Measurements from ENCODE around the gene CARD19.

CARD19 gene

DNA sequence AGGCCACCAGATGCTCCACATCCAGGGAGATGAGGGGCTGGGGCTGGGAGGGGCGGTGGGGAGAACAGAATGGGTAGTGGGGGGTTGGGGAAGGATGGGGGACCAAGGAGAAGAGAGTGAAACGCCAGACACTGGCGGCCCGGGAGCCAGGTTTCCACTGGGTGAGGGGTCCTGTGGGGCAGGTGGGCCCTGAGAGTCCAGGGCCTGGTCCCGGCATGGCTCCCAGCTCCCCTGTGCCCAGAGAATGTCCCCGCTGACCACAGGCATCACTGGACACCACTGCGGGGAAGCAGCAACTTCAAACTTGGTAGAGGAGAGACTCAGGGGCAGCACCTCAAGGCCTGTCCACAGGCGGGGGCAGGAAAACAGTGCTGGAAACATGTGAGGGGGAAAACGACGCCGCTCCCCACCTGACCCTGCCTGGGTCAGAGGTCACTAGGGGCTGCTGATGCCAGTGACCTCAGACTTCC, 24.9 kb downstream of the CARD19 start:
- no peak for DNase-seq (ENCODE audit: low read depth)

DNA sequence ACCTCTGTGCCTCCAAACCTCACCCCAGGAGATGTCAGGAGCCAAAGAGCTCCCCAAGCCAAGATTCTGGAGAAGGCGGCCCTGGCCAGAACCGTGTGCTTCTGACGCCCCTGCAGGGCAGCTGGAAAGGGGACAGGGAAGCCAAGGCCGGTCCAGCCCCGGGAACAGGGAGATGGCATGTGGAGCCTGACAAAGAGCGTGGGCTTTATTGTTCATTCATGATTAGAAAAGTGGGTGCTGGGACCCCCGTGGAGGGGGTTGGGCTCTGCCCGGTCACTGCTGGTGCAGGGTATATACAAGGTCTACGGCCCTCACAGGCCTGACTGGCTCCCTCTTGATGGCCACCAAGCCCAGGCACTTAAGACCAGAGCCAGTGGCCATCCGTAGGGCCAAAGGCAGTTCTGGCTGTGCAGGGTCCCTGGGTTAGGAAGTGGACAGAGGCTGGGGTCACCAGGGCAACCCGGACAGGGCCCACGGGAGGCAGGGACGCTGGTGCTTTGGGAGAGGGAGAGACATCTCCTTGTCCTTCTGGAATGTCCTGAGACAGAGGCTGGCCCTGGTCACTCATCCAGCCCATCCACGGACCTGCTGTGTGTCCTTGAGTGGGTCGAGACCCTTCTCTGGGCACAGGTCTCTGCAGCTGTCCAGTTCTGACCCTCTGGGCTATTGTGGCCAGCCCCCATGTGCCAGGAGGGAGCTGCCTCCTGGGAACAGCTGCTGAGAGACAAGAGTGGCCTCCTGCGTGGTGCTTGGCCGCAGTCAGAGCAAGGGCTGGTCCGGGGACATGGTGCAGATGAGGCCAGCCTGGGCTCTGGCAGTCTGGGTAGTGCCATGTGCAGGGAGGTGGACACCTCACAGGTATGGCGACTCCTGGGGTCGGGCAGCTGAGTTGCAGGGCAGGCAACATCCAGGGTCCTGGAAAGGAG, 25.6 kb downstream of the CARD19 start:
- DNase-seq (ENCODE audit: low read depth): no peak

DNA sequence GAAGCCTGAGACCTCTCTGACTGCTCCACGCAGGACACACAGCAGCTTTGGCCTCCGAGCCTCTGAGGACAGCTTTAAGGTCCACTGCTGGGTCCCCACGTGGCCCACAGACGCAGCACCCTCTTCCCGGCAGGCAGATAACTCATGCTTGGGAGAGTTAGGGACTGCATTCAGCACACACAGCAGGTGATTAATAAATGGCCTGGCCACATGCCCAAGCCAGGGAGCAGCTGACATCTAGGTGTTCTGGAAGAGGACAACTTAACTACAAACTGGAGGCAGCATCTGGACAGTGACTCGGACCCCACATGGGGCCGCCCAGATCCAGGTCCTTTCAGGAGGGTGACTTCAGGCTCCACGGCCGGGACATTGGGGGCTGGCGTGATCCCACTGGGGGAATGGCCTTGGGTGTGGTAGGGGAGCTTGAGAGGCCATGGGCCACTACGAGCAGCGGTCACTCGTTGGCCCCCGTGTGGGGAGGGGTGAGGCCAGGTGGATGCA, 26.8 kb downstream of the CARD19 start:
- DNase-seq (ENCODE audit: low read depth): no peak

DNA sequence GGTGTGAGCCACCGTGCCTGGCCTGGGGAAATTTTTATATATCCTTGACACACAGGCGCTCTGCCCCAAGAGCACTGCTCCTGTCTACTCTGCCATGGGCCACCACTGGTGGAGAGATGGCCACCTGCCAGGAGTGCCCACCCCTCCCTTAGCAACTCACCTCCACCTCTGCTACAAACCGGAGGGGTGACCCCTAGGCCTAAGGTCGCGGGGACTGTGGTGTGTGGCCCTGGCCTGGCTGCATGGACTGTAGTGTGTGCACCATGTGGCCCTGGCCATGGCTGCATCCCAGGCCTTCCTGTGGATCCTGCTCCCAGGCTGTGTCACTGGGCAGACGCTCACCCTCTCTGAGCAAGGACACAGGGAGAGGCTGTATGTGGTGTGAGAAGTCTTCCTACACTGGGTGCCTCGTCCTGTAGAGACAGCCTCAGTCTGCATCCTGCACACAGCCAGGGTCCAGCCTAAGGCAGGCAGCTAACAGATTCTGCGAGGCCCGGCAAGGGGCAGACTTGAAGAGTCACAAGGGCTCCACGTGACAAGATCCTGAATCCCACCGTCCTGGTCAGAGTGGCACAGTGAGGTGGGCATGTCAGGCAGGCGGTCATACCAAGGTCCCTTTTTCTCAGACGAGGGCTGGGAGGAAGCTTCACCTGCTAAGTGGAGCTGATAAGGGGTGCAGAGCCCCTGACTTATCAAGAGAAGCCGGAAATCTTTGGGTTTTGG, 27.7 kb downstream of the CARD19 start:
- DNase-seq (ENCODE audit: low read depth): no peak

GRCh38 chr9:93124793-93125192, 28.8 kb downstream of the CARD19 start:
- no peak for DNase-seq (ENCODE audit: low read depth)

DNA sequence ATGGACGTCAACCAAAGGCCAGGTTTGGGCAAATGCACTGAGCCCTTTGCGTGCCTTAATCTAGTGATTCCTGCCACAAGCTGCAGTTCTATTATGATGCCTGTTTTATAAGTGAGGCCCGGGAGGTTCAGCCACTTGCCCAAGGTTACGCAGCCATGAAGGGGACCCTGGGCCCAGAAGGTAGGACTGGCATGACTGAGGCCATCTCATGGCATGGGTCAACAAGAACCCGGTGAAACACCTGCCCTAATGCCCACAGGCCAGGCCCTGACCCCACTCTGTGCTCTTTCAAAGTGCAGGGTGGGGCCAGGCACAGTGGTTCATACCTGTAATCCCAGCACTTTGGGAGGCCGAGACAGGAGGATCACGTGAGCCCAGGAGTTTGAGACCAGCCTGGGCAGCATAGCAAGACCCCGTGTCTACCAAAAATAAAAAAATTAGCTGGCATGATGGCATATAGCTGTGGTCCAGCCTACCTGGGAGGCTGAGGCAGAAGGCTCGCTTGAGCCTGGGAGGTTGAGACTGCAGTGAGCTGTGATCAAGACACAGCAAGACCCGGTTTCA, 29.4 kb downstream of the CARD19 start:
- DNase-seq (ENCODE audit: low read depth): no peak

- DNase-seq (ENCODE audit: low read depth): no peak
Observed at GRCh38 chr9:93126151-93126781, 30.2 kb downstream of the CARD19 start.

DNA sequence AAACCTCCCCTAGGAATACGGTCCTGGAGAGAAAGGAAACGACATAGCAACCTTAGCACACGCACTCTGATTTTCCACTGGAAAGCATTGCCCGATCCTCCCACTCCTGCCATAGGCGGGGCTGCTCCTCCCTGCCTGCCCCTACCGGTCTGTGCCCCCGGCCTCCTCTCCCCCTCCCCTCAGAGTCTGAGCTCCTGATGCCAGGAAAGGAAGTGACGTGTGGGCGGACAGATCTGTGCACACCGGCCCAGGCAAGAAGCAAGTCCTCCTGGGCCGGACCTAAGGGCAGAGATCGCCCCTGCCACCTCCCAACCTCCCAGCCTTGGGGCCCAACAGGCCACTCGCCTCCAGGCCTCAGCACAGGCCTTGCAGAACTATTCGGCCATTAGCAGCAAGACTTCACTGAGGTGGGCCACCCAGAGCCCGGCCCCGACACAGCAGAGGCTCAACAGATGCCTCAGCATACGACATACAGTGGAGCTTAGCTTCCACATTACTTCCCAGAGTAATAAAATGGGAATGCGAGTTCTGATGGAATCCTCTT, 30.9 kb downstream of the CARD19 start:
- peak; percentile 55 for DNase-seq (ENCODE audit: low read depth)

GRCh38 chr9:93127395-93127911, 31.4 kb downstream of the CARD19 start:
- DNase-seq (ENCODE audit: low read depth): peak; percentile 58

GRCh38 chr9:93128011-93128714, 32.1 kb downstream of the CARD19 start:
- DNase-seq (ENCODE audit: low read depth): no peak

- DNase-seq (ENCODE audit: low read depth): no peak
Observed at GRCh38 chr9:93128715-93129224, 32.8 kb downstream of the CARD19 start.

GRCh38 chr9:93129286-93129685, 33.3 kb downstream of the CARD19 start:
- no peak for DNase-seq (ENCODE audit: low read depth)

- no peak for DNase-seq (ENCODE audit: low read depth)
Observed at GRCh38 chr9:93129691-93130500, 33.9 kb downstream of the CARD19 start.

GRCh38 chr9:93130861-93131481, 35.0 kb downstream of the CARD19 start:
- DNase-seq (ENCODE audit: low read depth): no peak

DNA sequence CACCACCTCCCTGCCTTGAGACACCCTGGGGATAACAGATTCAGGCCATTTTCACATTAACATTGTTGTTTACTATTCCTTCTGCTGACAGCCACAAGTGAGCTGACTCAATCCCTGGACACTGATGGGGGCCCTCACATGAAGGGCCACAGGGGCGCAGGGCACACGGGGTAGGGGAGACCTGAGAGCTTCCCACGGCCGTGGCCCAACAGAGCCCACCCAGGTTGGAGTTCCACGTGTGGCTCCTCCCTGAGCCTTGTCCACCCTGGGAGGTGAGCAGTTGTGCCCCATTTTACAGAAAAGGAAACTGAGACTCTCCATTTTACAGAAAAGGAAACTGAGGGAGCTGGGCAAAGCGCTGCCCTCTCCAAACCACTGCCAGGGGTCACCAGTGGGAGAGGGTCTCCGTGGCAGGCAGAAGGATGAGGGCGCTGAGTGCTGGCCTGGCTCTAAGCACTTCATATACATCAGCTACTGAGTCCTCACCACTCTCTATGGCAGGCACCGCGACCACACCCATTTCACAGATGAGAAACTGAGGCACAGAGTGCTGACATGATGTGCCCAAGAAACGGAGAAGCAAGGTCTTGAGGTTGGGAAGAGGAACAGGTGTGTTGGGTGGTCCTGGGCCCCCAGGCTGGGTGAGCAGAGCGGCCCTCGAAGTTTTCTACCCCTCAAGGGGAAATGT, 35.7 kb downstream of the CARD19 start:
- DNase-seq (ENCODE audit: low read depth): no peak

DNA sequence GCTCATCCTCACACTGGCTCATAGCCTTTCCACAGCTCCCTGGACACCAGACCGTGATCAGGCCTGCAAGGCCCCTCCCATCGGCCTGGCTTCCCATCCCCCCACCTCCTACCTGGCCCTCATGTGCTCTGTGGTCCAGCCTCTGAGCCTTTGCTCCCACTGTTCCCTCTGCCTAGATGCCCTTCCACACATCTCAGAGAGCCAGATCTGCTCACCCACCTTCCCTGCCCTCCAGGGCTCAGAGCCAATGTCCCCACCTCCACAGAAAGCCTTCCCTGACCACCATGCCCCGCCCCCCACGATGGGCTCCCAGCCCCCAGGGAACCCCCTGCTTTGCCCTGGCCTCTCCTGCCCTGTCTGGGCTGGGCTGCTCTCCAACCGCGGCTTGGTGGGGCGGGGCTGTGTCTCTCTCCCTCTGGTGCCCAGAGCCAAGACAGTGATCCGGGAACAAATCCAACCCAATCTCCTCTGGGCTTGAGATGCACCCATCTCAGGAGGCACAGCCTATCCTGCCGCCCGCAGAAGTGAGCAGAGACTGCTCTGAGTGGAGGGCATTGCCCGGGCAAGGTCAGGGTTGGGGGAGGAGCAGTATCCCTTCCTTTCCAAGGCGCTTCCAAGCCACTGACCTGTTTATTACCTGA, 36.4 kb downstream of the CARD19 start:
- DNase-seq (ENCODE audit: low read depth): peak; percentile 57

- peak; percentile 48 for DNase-seq (ENCODE audit: low read depth)
Observed at GRCh38 chr9:93132946-93133680, 37.1 kb downstream of the CARD19 start.

DNA sequence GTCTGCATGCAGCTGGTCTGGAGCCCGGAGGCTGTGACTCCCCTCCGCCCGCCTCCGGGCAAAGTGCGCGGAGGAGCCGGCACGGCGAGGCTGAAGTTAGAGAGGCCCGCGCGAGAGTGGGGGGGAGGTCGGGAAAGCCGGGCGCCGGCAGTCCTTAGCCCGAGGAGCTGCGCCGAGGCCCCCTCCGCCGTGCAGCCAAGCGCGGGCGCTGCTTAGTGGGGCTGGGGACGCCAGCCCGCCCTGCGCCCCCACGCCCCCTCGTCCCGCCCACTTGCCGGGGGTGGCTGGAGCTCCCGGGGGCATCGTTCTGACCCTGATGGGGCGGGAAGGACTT, 37.6 kb downstream of the CARD19 start:
- peak; percentile 86 for DNase-seq (ENCODE audit: low read depth)

All from amniotic epithelial cell (primary cell).